SK-N-SH (cell line): Measurements from ENCODE around the gene BCAS3. TPM values are rescaled to one million over a fixed set of nuclear protein-coding genes. Genes with fewer than 3 reads are reported as not detected.

Experiments
- CTCF ChIA-PET: fragments of 300-600, 350-600 bp; formaldehyde crosslinking; extraction: SDS; loops from one replicate; lab custom pipeline; 2021; lab: Yijun Ruan, JAX
- POLR2A ChIA-PET: fragments of 350-600 bp; sonication (Branson Sonifier 250); formaldehyde crosslinking; extraction: SDS; loops from one replicate; lab custom pipeline; 2020; ENCODE audit warnings: antibody characterized with exemption, inconsistent platforms; lab: Yijun Ruan, JAX
- DNase-seq: peaks from one replicate; pipeline ENCODE4 v3.0.0; 2012
- H2AFZ ChIP-seq: fragments of 200-600 bp; sonication (generic); 2 replicates; pipeline ENCODE4 v1.8.1; 2016; ENCODE audit warnings: antibody characterized with exemption, mild to moderate bottlenecking, low read depth
- H3F3A ChIP-seq: fragments of 200-600 bp; sonication (generic); replicated peaks from 2 replicates; pipeline ENCODE3; 2016; ENCODE audit warnings: antibody characterized with exemption, mild to moderate bottlenecking; ENCODE audit not compliant: insufficient read depth
- H3K27ac ChIP-seq, 2 experiments: fragments of 200-500 bp in 1 of 2; fragments of 200-600 bp in 1 of 2; sonication (Bioruptor generic) in 1 of 2; sonication (generic), shearing (Covaris generic) in 1 of 2; 2 replicates each; pipeline versions ENCODE4 v1.5.1 to v1.6.1; 2014 to 2016; ENCODE audit warnings: low read depth in 2 of 2, inconsistent platforms in 1 of 2, low read length in 1 of 2, mild to moderate bottlenecking in 1 of 2, mixed read lengths in 1 of 2
- H3K27me3 ChIP-seq: fragments of 200-600 bp; sonication (generic), shearing (Covaris generic); 2 replicates; pipeline ENCODE4 v1.6.1; 2016; ENCODE audit warnings: mixed run types; ENCODE audit not compliant: insufficient read depth
- H3K36me3 ChIP-seq, 2 experiments: fragments of 200-500 bp in 1 of 2; fragments of 200-600 bp in 1 of 2; sonication (Bioruptor generic) in 1 of 2; sonication (generic) in 1 of 2; replicated peaks in 1 of 2; 2 replicates each; pipeline versions ENCODE3 to v1.5.1; 2014 to 2016; ENCODE audit warnings: low read length in 1 of 2, mild to moderate bottlenecking in 1 of 2; ENCODE audit not compliant: insufficient read depth in 2 of 2, control insufficient read depth in 1 of 2
- H3K4me1 ChIP-seq, 2 experiments: fragments of 200-500 bp in 1 of 2; fragments of 200-600 bp in 1 of 2; sonication (Bioruptor generic) in 1 of 2; sonication (generic), shearing (Covaris generic) in 1 of 2; 2 replicates each; pipeline versions ENCODE4 v1.5.1 to v1.6.1; 2014 to 2016; ENCODE audit warnings: low read depth in 1 of 2, low read length in 1 of 2, mixed run types in 1 of 2; ENCODE audit not compliant: insufficient read depth in 2 of 2, control insufficient read depth in 1 of 2
- H3K4me2 ChIP-seq: fragments of 200-600 bp; sonication (generic), shearing (Covaris generic); 2 replicates; pipeline ENCODE4 v1.6.1; 2017; ENCODE audit warnings: mixed run types
- H3K4me3 ChIP-seq, 2 experiments: fragments of 200-500 bp in 1 of 2; fragments of 200-600 bp in 1 of 2; sonication (Bioruptor generic) in 1 of 2; sonication (generic), shearing (Covaris generic) in 1 of 2; 2 replicates each; pipeline versions ENCODE4 v1.5.1 to v1.8.1; 2014 to 2016; ENCODE audit warnings: low read depth in 2 of 2, inconsistent platforms in 1 of 2, low read length in 1 of 2, mild to moderate bottlenecking in 1 of 2, mixed read lengths in 1 of 2, moderate library complexity in 1 of 2
- H3K79me2 ChIP-seq: fragments of 200-600 bp; sonication (generic); 2 replicates; pipeline ENCODE4 v1.8.1; 2017; ENCODE audit warnings: mild to moderate bottlenecking; ENCODE audit not compliant: insufficient read depth
- H3K9ac ChIP-seq: fragments of 200-600 bp; sonication (generic); 2 replicates; pipeline ENCODE4 v1.6.1; 2017; ENCODE audit warnings: mixed run types
- H3K9me2 ChIP-seq: fragments of 200-600 bp; sonication (generic); 2 replicates; pipeline ENCODE4 v1.6.1; 2017; ENCODE audit warnings: mixed run types
- H3K9me3 ChIP-seq: fragments of 200-600 bp; sonication (generic); 2 replicates; pipeline ENCODE4 v1.6.1; 2017; ENCODE audit warnings: mixed run types, mild to moderate bottlenecking, moderate library complexity
- H4K20me1 ChIP-seq: fragments of 200-600 bp; sonication (generic); 2 replicates; pipeline ENCODE4 v1.6.1; 2017; ENCODE audit warnings: mild to moderate bottlenecking, mixed run types; ENCODE audit not compliant: insufficient read depth
- CHD2 ChIP-seq: fragments of 150-350 bp; IDR thresholded peaks from 2 replicates; pipeline ENCODE4 v1.6.1; 2018; ENCODE audit warnings: low read length; ENCODE audit not compliant: partially characterized antibody
- ELF1 ChIP-seq: IDR thresholded peaks from 2 replicates; pipeline ENCODE4 v1.4.0; 2012
- EP300 ChIP-seq, 2 experiments: IDR thresholded peaks; 2 replicates each; pipeline versions ENCODE4 v1.4.0 to v1.6.1; 2012; ENCODE audit warnings: borderline replicate concordance in 1 of 2, low read depth in 1 of 2, low read length in 1 of 2
- FOXM1 ChIP-seq: IDR thresholded peaks from 2 replicates; pipeline ENCODE4 v1.4.0; 2012; ENCODE audit warnings: low read depth, mild to moderate bottlenecking
- GABPA ChIP-seq: IDR thresholded peaks from 2 replicates; pipeline ENCODE4 v1.4.0; 2012; ENCODE audit warnings: low read depth, mild to moderate bottlenecking
- GATA2 ChIP-seq: sonication (generic); formaldehyde crosslinking; IDR thresholded peaks from 2 replicates; pipeline ENCODE4 v1.5.0; 2020; ENCODE audit warnings: mild to moderate bottlenecking, missing genetic modification reagents
- IRF3 ChIP-seq: fragments of 150-350 bp; IDR thresholded peaks from 2 replicates; pipeline ENCODE4 v1.6.1; 2016; ENCODE audit warnings: mild to moderate bottlenecking, low read depth, low read length
- JUND ChIP-seq: IDR thresholded peaks from 2 replicates; pipeline ENCODE4 v1.4.0; 2012
- MEF2A ChIP-seq: IDR thresholded peaks from 2 replicates; pipeline ENCODE4 v1.4.0; 2012; ENCODE audit warnings: low read depth, borderline replicate concordance
- NFIC ChIP-seq: IDR thresholded peaks from 2 replicates; pipeline ENCODE4 v1.4.0; 2012; ENCODE audit warnings: borderline replicate concordance
- RAD21 ChIP-seq: IDR thresholded peaks from 2 replicates; pipeline ENCODE4 v1.6.1; 2012; ENCODE audit warnings: mild to moderate bottlenecking, low read length
- RFX5 ChIP-seq: IDR thresholded peaks from 2 replicates; pipeline ENCODE4 v1.6.1; 2012; ENCODE audit warnings: mild to moderate bottlenecking, improper control_type of control experiment, low read length
- RXRA ChIP-seq: IDR thresholded peaks from 2 replicates; pipeline ENCODE4 v1.4.0; 2012; ENCODE audit warnings: low read depth, mild to moderate bottlenecking, borderline replicate concordance
- SIN3A ChIP-seq: IDR thresholded peaks from 2 replicates; pipeline ENCODE4 v1.6.1; 2012; ENCODE audit warnings: low read depth, mild to moderate bottlenecking, low read length, moderate library complexity, borderline replicate concordance
- TAF1 ChIP-seq: IDR thresholded peaks from 2 replicates; pipeline ENCODE4 v1.6.1; 2012; ENCODE audit warnings: low read depth, mild to moderate bottlenecking, low read length, moderate library complexity, borderline replicate concordance
- USF1 ChIP-seq: IDR thresholded peaks from 2 replicates; pipeline ENCODE4 v1.4.0; 2012; ENCODE audit warnings: low read depth, borderline replicate concordance
- USF2 ChIP-seq: fragments of 150-350 bp; IDR thresholded peaks from 2 replicates; pipeline ENCODE4 v1.6.1; 2017; ENCODE audit warnings: antibody characterized with exemption, low read length, low read depth, borderline replicate concordance
- WGBS: methylation state at CpG from one replicate; pipeline ENCODE4 v1.1.6; 2017; ENCODE audit warnings: low lambda C conversion rate; 5-methylcytosine and 5-hydroxymethylcytosine counted together
- polyA plus RNA-seq, 3 experiments: library from polyadenylated mRNA; depleted of rRNA; stranded (reverse); fragments of >200 nt; gene quantifications; 2 replicates each; pipeline ENCODE4 v1.2.3, GENCODE V29; 2012
- TF ChIP-seq, protein P1 (sequence below): IDR thresholded peaks from 2 replicates; pipeline ENCODE4 v1.4.0; 2012; ENCODE audit warnings: low read depth, borderline replicate concordance

BCAS3 gene
- polyA plus RNA-seq, 1 of the 3 experiments (the other 2 are of a cell fraction), result 5.9 TPM

- TF ChIP-seq SIN3A, result no peak
- no peak for TF ChIP-seq RXRA
- no peak for TF ChIP-seq GATA2 (CRISPR knock-in tag)
- no peak for TF ChIP-seq IRF3
- TF ChIP-seq ELF1, result no peak
- no peak for TF ChIP-seq EP300 (IDR thresholded peaks at IDR 0.05; ENCODE audit: borderline replicate concordance in 1 of 2, low read depth in 1 of 2, low read length in 1 of 2)
- no peak for TF ChIP-seq FOXM1
- TF ChIP-seq JUND, result no peak
- no peak for TF ChIP-seq RAD21
- no peak for TF ChIP-seq NFIC
- no peak for TF ChIP-seq RFX5
- no peak for TF ChIP-seq CHD2
- TF ChIP-seq TAF1, result no peak
- TF ChIP-seq MEF2A, result no peak
- TF ChIP-seq USF1, result no peak
- no peak for TF ChIP-seq USF2
- no peak for TF ChIP-seq GABPA
- TF ChIP-seq, protein P1, sequence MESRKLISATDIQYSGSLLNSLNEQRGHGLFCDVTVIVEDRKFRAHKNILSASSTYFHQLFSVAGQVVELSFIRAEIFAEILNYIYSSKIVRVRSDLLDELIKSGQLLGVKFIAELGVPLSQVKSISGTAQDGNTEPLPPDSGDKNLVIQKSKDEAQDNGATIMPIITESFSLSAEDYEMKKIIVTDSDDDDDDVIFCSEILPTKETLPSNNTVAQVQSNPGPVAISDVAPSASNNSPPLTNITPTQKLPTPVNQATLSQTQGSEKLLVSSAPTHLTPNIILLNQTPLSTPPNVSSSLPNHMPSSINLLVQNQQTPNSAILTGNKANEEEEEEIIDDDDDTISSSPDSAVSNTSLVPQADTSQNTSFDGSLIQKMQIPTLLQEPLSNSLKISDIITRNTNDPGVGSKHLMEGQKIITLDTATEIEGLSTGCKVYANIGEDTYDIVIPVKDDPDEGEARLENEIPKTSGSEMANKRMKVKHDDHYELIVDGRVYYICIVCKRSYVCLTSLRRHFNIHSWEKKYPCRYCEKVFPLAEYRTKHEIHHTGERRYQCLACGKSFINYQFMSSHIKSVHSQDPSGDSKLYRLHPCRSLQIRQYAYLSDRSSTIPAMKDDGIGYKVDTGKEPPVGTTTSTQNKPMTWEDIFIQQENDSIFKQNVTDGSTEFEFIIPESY, result no peak
- ChIA-PET POLR2A (no interaction called here), CTCF (interaction anchor here (1.1 to 1.9 kb wide), 2 partner anchors 28 to 34 kb away, joined by 3 to 6 read pairs; no protein-coding TSS in a partner anchor)
Observed at GRCh38 chr17:60717814-60718213, 40.2 kb downstream of the BCAS3 start.

More at GRCh38 chr17:60717814-60718213, 40.2 kb downstream of the BCAS3 start:
- H3K27ac ChIP-seq, result no peak overlapping the region
- H4K20me1 ChIP-seq, result no peaks in the 10 kb centered on the region
- H2AFZ ChIP-seq, result no peak overlapping the region
- no peak for DNase-seq
- peaks cover 0 to 5% of the 10 kb centered on the region in 2 experiments; a peak in 2 of 4 replicates for H3K4me1 ChIP-seq
- no peak overlapping the region for H3K4me3 ChIP-seq
- no peak overlapping the region for H3K4me2 ChIP-seq
- no peaks in the 10 kb centered on the region for H3K79me2 ChIP-seq
- peaks cover 10% of the 10 kb centered on the region for H3F3A ChIP-seq
- H3K9me2 ChIP-seq, result no peaks in the 10 kb centered on the region
- WGBS, result 96% methylated on average over 9 of the region's 9 CpGs
- H3K9me3 ChIP-seq, result no peaks in the 10 kb centered on the region
- H3K27me3 ChIP-seq, result no peaks in the 10 kb centered on the region
- H3K9ac ChIP-seq, result no peak overlapping the region
- H3K36me3 ChIP-seq, result no peaks in the 10 kb centered on the region
